ENCODE data around the gene CFAP92. TPM values are rescaled to one million over a fixed set of nuclear protein-coding genes. Genes with fewer than 3 reads are reported as not detected.

Gene CFAP92
- total and polyA plus RNA-seq, 4 donors, result 1.2 to 4.9 (median 2.7) TPM

GRCh38 chr3:129039271-129040038 lies 45.6 kb upstream of the CFAP92 start:
- Histone ChIP-seq H3K27me3 (ENCODE audit: control insufficient read depth in 3 of 3, insufficient read depth in 3 of 3, low read length in 2 of 3) (no peaks in the 10 kb centered on the region), H3K27ac (ENCODE audit: low read depth in 1 of 2, low read length in 1 of 2) (no peak overlapping the region), H3K4me3 (no peak overlapping the region), H3K9me3 (ENCODE audit: control insufficient read depth in 4 of 4, insufficient read depth in 3 of 4, low read length in 3 of 4) (no peaks in the 10 kb centered on the region), H3K36me3 (ENCODE audit: control insufficient read depth in 4 of 4, insufficient read depth in 4 of 4, low read length in 4 of 4) (peaks cover 0 to 9% (median 2%) of the 10 kb centered on the region in 4 donors), H3K9ac (ENCODE audit: insufficient read depth in 1 of 2, low read length in 2 of 2) (no peak overlapping the region), H3K4me1 (ENCODE audit: control insufficient read depth in 5 of 5, insufficient read depth in 5 of 5, low read length in 5 of 5) (peaks cover 0 to 8% (median 0%) of the 10 kb centered on the region in 5 donors)
- 62% methylated on average over 13 to 14 of the region's 14 CpGs for WGBS, 2 donors
- DNase-seq, result peak in 2 of 3 donors; percentile 26 to 56
- TF ChIP-seq CTCF (IDR thresholded peaks at IDR 0.05; ENCODE audit: control extremely low read depth, extremely low read depth), result no peak
- ATAC-seq (ENCODE audit: insufficient read depth, low FRiP score), result no peak

- Histone ChIP-seq H3K4me1 (ENCODE audit: control insufficient read depth in 5 of 5, insufficient read depth in 5 of 5, low read length in 5 of 5) (peaks cover 0 to 8% (median 0%) of the 10 kb centered on the region in 5 donors), H3K9me3 (ENCODE audit: control insufficient read depth in 4 of 4, insufficient read depth in 3 of 4, low read length in 3 of 4) (no peaks in the 10 kb centered on the region), H3K36me3 (ENCODE audit: control insufficient read depth in 4 of 4, insufficient read depth in 4 of 4, low read length in 4 of 4) (peaks cover 0 to 14% (median 2%) of the 10 kb centered on the region in 4 donors), H3K27ac (ENCODE audit: low read depth in 1 of 2, low read length in 1 of 2) (no peak overlapping the region), H3K27me3 (ENCODE audit: control insufficient read depth in 3 of 3, insufficient read depth in 3 of 3, low read length in 2 of 3) (no peaks in the 10 kb centered on the region), H3K4me3 (no peak overlapping the region), H3K9ac (ENCODE audit: insufficient read depth in 1 of 2, low read length in 2 of 2) (no peak overlapping the region)
- ATAC-seq (ENCODE audit: insufficient read depth, low FRiP score), result no peak
- TF ChIP-seq CTCF (IDR thresholded peaks at IDR 0.05; ENCODE audit: control extremely low read depth, extremely low read depth), result no peak
- WGBS, 2 donors, result 88 to 95% methylated on average over 10 of the region's 10 CpGs
- DNase-seq, result no peak
Measured at GRCh38 chr3:129038121-129038855, 44.4 kb upstream of the CFAP92 start.

GRCh38 chr3:129037093-129037419 lies 43.2 kb upstream of the CFAP92 start:
- 0 to 48% methylated on average over 2 of the region's 2 CpGs for WGBS, 2 donors
- no peak for TF ChIP-seq CTCF (IDR thresholded peaks at IDR 0.05; ENCODE audit: control extremely low read depth, extremely low read depth)
- H3K9ac ChIP-seq (ENCODE audit: insufficient read depth in 1 of 2, low read length in 2 of 2), result no peak overlapping the region
- peaks cover 0 to 8% (median 0%) of the 10 kb centered on the region in 5 donors for H3K4me1 ChIP-seq (ENCODE audit: control insufficient read depth in 5 of 5, insufficient read depth in 5 of 5, low read length in 5 of 5)
- H3K27ac ChIP-seq (ENCODE audit: low read depth in 1 of 2, low read length in 1 of 2), result no peak overlapping the region
- no peaks in the 10 kb centered on the region for H3K27me3 ChIP-seq (ENCODE audit: control insufficient read depth in 3 of 3, insufficient read depth in 3 of 3, low read length in 2 of 3)
- H3K4me3 ChIP-seq, result no peak overlapping the region
- DNase-seq (no peak), ATAC-seq (ENCODE audit: insufficient read depth, low FRiP score) (no peak)
- H3K36me3 ChIP-seq (ENCODE audit: control insufficient read depth in 4 of 4, insufficient read depth in 4 of 4, low read length in 4 of 4), result peaks cover 0 to 14% (median 2%) of the 10 kb centered on the region in 4 donors
- H3K9me3 ChIP-seq (ENCODE audit: control insufficient read depth in 4 of 4, insufficient read depth in 3 of 4, low read length in 3 of 4), result no peaks in the 10 kb centered on the region

Data from lung (tissue), 12 donors.